HepG2 (cell line): Measurements from ENCODE around the gene BABAM1. TPM values are rescaled to one million over a fixed set of nuclear protein-coding genes. Genes with fewer than 3 reads are reported as not detected.

Experiments used
- CC2D1A ChIP-seq: sonication (generic); formaldehyde crosslinking; IDR thresholded peaks from 2 replicates; pipeline ENCODE4 v1.8.1; 2023; ENCODE audit warnings: mild to moderate bottlenecking, missing genetic modification reagents
- DNMT3B ChIP-seq: conservative IDR thresholded peaks from 2 replicates; pipeline ENCODE4 v1.6.1; 2016; ENCODE audit warnings: missing biosample characterization, control low read depth
- GTF2F1 ChIP-seq: fragments of 150-350 bp; IDR thresholded peaks from 2 replicates; pipeline ENCODE4 v1.6.1; 2014; ENCODE audit warnings: low read length
- HNRNPLL ChIP-seq: fragments of 200-400 bp; formaldehyde crosslinking; IDR thresholded peaks from 2 replicates; pipeline ENCODE4 v1.6.1; 2017; ENCODE audit warnings: mild to moderate bottlenecking, low read depth, low read length; ENCODE audit not compliant: poor library complexity, severe bottlenecking
- KDM6A ChIP-seq: IDR thresholded peaks from 2 replicates; pipeline ENCODE4 v1.6.1; 2016; ENCODE audit warnings: low read depth
- NPAS2 ChIP-seq: sonication (generic); formaldehyde crosslinking; IDR thresholded peaks from 2 replicates; pipeline ENCODE4 v1.8.0; 2022; ENCODE audit warnings: mild to moderate bottlenecking, missing genetic modification reagents, borderline replicate concordance
- RAD21 ChIP-seq: fragments of 450-650 bp; formaldehyde crosslinking; IDR thresholded peaks from 2 replicates; pipeline ENCODE4 v1.5.0; 2020; ENCODE audit warnings: mild to moderate bottlenecking
- SP4 ChIP-seq: sonication (generic); formaldehyde crosslinking; IDR thresholded peaks from 2 replicates; pipeline ENCODE4 v1.8.1; 2023; ENCODE audit warnings: mild to moderate bottlenecking, missing genetic modification reagents
- SSRP1 ChIP-seq: IDR thresholded peaks from 2 replicates; pipeline ENCODE4 v1.6.1; 2016; ENCODE audit warnings: control low read depth
- ZFY ChIP-seq: sonication (generic); formaldehyde crosslinking; IDR thresholded peaks from 2 replicates; pipeline ENCODE4 v1.4.0; 2020; ENCODE audit warnings: missing genetic modification reagents
- ZFYVE20 ChIP-seq: sonication (generic); formaldehyde crosslinking; IDR thresholded peaks from 2 replicates; pipeline ENCODE4 v1.8.0; 2023; ENCODE audit warnings: low read depth, mild to moderate bottlenecking, moderate library complexity, missing genetic modification reagents, borderline replicate concordance
- ZKSCAN5 ChIP-seq: sonication (generic); formaldehyde crosslinking; IDR thresholded peaks from 2 replicates; pipeline ENCODE4 v1.5.1; 2020; ENCODE audit warnings: mild to moderate bottlenecking, missing genetic modification reagents
- ZMYM2 ChIP-seq: sonication (generic); formaldehyde crosslinking; IDR thresholded peaks from 2 replicates; pipeline ENCODE4 v1.8.0; 2022; ENCODE audit warnings: mild to moderate bottlenecking, missing genetic modification reagents
- ZNF33B ChIP-seq: sonication (generic); formaldehyde crosslinking; IDR thresholded peaks from 2 replicates; pipeline ENCODE4 v1.5.1; 2020; ENCODE audit warnings: mild to moderate bottlenecking, missing genetic modification reagents
- ZNF552 ChIP-seq: sonication (generic); formaldehyde crosslinking; IDR thresholded peaks from 2 replicates; pipeline ENCODE4 v1.9.0; 2022; ENCODE audit warnings: missing genetic modification reagents, mild to moderate bottlenecking, borderline replicate concordance
- ZNF879 ChIP-seq: sonication (generic); formaldehyde crosslinking; IDR thresholded peaks from 2 replicates; pipeline ENCODE4 v1.8.1; 2023; ENCODE audit warnings: missing genetic modification reagents
- polyA plus RNA-seq, 8 experiments: library from polyadenylated mRNA; depleted of rRNA in 3 of 8; stranded (reverse) in 7 of 8; unstranded in 1 of 8; fragments of >200 nt; fragmentation: Illumina TruSeq in 4 of 8; extraction: Trizol in 4 of 8; gene quantifications; 2 replicates each; pipeline versions ENCODE4 v1.2.1 to v1.2.3, GENCODE V29; 2011 to 2016; ENCODE audit warnings: low read depth in 4 of 8, missing spikeins in 1 of 8, mixed read lengths in 1 of 8; ENCODE audit not compliant: insufficient read depth in 1 of 8
- total RNA-seq, 5 experiments: library from RNA; depleted of rRNA; stranded (reverse); fragments of >200 nt; fragmentation: Illumina TruSeq; extraction: Trizol; gene quantifications; 2 replicates each; pipeline ENCODE4 v1.2.3, GENCODE V29; 2016; ENCODE audit warnings: low read depth in 1 of 5
- TF ChIP-seq, protein P1 (sequence below): sonication (generic); formaldehyde crosslinking; IDR thresholded peaks from 2 replicates; pipeline ENCODE4 v1.4.0; 2020; ENCODE audit warnings: missing genetic modification reagents
- TF ChIP-seq, protein P2 (sequence below): sonication (generic); formaldehyde crosslinking; IDR thresholded peaks from 2 replicates; pipeline ENCODE4 v1.4.0; 2020; ENCODE audit warnings: missing genetic modification reagents, borderline replicate concordance
- TF ChIP-seq, protein P3 (sequence below): sonication (generic); formaldehyde crosslinking; IDR thresholded peaks from 2 replicates; pipeline ENCODE4 v1.4.0; 2020; ENCODE audit warnings: mild to moderate bottlenecking, missing genetic modification reagents, borderline replicate concordance
- TF ChIP-seq, protein P4 (sequence below): sonication (generic); formaldehyde crosslinking; IDR thresholded peaks from 2 replicates; pipeline ENCODE4 v1.4.0; 2020; ENCODE audit warnings: missing genetic modification reagents

BABAM1 gene
- total and polyA plus RNA-seq, 2 of the 13 experiments (the other 11 are each of a cell fraction or from before 2014, with no cell fraction given), result 70.0 to 82.0 TPM

DNA sequence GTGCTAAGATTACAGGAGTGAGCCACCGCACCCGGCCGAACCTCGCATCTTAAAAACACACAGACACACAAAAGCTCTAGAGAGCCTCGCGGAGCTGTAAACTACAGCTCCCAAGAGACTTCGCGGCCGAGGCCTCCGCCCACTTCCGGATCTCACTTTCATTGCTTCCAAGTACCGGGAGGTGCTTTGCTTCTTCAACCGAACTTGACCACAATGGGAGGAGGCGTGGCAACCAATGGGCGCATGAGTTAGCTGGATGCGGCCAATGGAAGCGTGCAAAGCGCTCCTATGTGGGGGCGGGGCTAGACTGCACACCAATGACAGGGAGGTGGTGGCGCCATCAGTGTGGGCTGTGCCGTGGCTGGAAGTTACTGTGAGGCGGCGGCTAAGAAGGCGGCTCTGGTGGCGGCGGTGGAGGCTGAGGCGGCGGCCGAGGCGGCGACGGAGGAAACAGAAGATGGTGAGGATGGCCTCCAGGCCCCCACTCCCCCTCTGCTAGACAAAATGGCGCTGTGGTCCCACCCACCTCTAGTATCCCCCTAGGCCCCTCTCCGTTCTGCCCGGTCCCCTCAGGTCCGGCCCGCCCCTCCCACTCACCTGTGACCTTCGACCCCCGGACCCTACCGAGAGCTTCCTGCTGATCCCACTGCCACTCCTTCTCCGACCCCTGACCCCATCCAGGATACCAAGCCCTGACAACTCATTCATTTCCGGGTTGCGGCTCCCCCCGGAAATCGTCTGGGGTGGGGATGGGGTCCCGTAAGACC lies 42.1 kb downstream of the BABAM1 start, which contains the start of gene DDA1 (continued):
- TF ChIP-seq, protein P1, sequence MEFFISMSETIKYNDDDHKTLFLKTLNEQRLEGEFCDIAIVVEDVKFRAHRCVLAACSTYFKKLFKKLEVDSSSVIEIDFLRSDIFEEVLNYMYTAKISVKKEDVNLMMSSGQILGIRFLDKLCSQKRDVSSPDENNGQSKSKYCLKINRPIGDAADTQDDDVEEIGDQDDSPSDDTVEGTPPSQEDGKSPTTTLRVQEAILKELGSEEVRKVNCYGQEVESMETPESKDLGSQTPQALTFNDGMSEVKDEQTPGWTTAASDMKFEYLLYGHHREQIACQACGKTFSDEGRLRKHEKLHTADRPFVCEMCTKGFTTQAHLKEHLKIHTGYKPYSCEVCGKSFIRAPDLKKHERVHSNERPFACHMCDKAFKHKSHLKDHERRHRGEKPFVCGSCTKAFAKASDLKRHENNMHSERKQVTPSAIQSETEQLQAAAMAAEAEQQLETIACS (CRISPR knock-in tag), result no peak
- TF ChIP-seq SP4 (peak; percentile 93), CC2D1A (CRISPR knock-in tag) (no peak), NPAS2 (no peak), ZFY (CRISPR knock-in tag) (peak; percentile 79), ZNF552 (CRISPR knock-in tag) (no peak), HNRNPLL (peak; percentile 7), ZFYVE20 (no peak), KDM6A (CRISPR knock-in tag) (no peak), ZKSCAN5 (CRISPR knock-in tag) (no peak), RAD21 (CRISPR knock-in tag) (no peak), GTF2F1 (no peak), DNMT3B (no peak; the same call in 1 of the 2 replicates), ZMYM2 (CRISPR knock-in tag) (no peak), ZNF879 (CRISPR knock-in tag) (no peak), SSRP1 (CRISPR knock-in tag) (no peak), ZNF33B (CRISPR knock-in tag) (peak; percentile 63; the same call in 1 of the 2 replicates)
- TF ChIP-seq, protein P2, sequence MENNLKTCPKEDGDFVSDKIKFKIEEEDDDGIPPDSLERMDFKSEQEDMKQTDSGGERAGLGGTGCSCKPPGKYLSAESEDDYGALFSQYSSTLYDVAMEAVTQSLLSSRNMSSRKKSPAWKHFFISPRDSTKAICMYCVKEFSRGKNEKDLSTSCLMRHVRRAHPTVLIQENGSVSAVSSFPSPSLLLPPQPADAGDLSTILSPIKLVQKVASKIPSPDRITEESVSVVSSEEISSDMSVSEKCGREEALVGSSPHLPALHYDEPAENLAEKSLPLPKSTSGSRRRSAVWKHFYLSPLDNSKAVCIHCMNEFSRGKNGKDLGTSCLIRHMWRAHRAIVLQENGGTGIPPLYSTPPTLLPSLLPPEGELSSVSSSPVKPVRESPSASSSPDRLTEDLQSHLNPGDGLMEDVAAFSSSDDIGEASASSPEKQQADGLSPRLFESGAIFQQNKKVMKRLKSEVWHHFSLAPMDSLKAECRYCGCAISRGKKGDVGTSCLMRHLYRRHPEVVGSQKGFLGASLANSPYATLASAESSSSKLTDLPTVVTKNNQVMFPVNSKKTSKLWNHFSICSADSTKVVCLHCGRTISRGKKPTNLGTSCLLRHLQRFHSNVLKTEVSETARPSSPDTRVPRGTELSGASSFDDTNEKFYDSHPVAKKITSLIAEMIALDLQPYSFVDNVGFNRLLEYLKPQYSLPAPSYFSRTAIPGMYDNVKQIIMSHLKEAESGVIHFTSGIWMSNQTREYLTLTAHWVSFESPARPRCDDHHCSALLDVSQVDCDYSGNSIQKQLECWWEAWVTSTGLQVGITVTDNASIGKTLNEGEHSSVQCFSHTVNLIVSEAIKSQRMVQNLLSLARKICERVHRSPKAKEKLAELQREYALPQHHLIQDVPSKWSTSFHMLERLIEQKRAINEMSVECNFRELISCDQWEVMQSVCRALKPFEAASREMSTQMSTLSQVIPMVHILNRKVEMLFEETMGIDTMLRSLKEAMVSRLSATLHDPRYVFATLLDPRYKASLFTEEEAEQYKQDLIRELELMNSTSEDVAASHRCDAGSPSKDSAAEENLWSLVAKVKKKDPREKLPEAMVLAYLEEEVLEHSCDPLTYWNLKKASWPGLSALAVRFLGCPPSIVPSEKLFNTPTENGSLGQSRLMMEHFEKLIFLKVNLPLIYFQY, result no peak
- TF ChIP-seq, protein P3, sequence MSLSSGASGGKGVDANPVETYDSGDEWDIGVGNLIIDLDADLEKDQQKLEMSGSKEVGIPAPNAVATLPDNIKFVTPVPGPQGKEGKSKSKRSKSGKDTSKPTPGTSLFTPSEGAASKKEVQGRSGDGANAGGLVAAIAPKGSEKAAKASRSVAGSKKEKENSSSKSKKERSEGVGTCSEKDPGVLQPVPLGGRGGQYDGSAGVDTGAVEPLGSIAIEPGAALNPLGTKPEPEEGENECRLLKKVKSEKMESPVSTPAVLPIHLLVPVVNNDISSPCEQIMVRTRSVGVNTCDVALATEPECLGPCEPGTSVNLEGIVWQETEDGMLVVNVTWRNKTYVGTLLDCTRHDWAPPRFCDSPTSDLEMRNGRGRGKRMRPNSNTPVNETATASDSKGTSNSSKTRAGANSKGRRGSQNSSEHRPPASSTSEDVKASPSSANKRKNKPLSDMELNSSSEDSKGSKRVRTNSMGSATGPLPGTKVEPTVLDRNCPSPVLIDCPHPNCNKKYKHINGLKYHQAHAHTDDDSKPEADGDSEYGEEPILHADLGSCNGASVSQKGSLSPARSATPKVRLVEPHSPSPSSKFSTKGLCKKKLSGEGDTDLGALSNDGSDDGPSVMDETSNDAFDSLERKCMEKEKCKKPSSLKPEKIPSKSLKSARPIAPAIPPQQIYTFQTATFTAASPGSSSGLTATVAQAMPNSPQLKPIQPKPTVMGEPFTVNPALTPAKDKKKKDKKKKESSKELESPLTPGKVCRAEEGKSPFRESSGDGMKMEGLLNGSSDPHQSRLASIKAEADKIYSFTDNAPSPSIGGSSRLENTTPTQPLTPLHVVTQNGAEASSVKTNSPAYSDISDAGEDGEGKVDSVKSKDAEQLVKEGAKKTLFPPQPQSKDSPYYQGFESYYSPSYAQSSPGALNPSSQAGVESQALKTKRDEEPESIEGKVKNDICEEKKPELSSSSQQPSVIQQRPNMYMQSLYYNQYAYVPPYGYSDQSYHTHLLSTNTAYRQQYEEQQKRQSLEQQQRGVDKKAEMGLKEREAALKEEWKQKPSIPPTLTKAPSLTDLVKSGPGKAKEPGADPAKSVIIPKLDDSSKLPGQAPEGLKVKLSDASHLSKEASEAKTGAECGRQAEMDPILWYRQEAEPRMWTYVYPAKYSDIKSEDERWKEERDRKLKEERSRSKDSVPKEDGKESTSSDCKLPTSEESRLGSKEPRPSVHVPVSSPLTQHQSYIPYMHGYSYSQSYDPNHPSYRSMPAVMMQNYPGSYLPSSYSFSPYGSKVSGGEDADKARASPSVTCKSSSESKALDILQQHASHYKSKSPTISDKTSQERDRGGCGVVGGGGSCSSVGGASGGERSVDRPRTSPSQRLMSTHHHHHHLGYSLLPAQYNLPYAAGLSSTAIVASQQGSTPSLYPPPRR (CRISPR knock-in tag), result no peak; the same call in 1 of the 2 replicates
- TF ChIP-seq, protein P4, sequence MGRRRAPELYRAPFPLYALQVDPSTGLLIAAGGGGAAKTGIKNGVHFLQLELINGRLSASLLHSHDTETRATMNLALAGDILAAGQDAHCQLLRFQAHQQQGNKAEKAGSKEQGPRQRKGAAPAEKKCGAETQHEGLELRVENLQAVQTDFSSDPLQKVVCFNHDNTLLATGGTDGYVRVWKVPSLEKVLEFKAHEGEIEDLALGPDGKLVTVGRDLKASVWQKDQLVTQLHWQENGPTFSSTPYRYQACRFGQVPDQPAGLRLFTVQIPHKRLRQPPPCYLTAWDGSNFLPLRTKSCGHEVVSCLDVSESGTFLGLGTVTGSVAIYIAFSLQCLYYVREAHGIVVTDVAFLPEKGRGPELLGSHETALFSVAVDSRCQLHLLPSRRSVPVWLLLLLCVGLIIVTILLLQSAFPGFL (CRISPR knock-in tag), result no peak
